Keratinocyte (primary cell): ENCODE measurements around the gene OTOS. TPM values are rescaled to one million over a fixed set of nuclear protein-coding genes. Genes with fewer than 3 reads are reported as not detected.

Source experiments
- DNase-seq: peaks from one replicate; pipeline ENCODE4 v3.0.0-alpha.2; 2011; ENCODE audit warnings: low read depth, missing footprints, low spot score
- FAIRE-seq: peaks from 2 replicates; lab custom pipeline; 2011; peaks lifted over from hg19 to GRCh38; lab: Jason Lieb, UNC
- H2AFZ ChIP-seq: 2 replicates; pipeline ENCODE4 v1.6.0; 2012; ENCODE audit warnings: low read length, control low read depth, inconsistent platforms; ENCODE audit not compliant: control insufficient read depth
- H3K27ac ChIP-seq: 2 replicates; pipeline ENCODE4 v1.5.1; 2011; ENCODE audit warnings: low read length; ENCODE audit not compliant: control insufficient read depth, insufficient read depth
- H3K27me3 ChIP-seq: 3 replicates; pipeline ENCODE4 v1.6.0; 2011; ENCODE audit warnings: low read length; ENCODE audit not compliant: control insufficient read depth, insufficient read depth; ENCODE audit errors: extremely low read depth
- H3K36me3 ChIP-seq, 2 experiments: 2 replicates in 1 of 2; 3 replicates in 1 of 2; pipeline ENCODE4 v1.5.1; 2011; ENCODE audit warnings: low read length in 2 of 2, mild to moderate bottlenecking in 1 of 2; ENCODE audit not compliant: control insufficient read depth in 2 of 2, insufficient read depth in 2 of 2; ENCODE audit errors: extremely low read depth in 1 of 2
- H3K4me1 ChIP-seq: 3 replicates; pipeline ENCODE4 v1.5.1; 2011; ENCODE audit warnings: low read length; ENCODE audit not compliant: control insufficient read depth, insufficient read depth; ENCODE audit errors: extremely low read depth
- H3K4me2 ChIP-seq: 3 replicates; pipeline ENCODE4 v1.6.0; 2011; ENCODE audit warnings: low read depth, low read length; ENCODE audit not compliant: control insufficient read depth, insufficient read depth; ENCODE audit errors: extremely low read depth
- H3K4me3 ChIP-seq, 3 experiments: fragments of 200-600 bp in 1 of 3; sonication (generic) in 1 of 3; 2 replicates in 2 of 3; 3 replicates in 1 of 3; pipeline ENCODE4 v1.5.1; 2011 to 2016; ENCODE audit warnings: low read length in 3 of 3, mild to moderate bottlenecking in 3 of 3, control low read depth in 2 of 3, inconsistent platforms in 1 of 3, low read depth in 1 of 3, mixed read lengths in 1 of 3, mixed run types in 1 of 3, moderate library complexity in 1 of 3; ENCODE audit not compliant: control insufficient read depth in 2 of 3, insufficient read depth in 2 of 3; ENCODE audit errors: extremely low read depth in 1 of 3
- H3K79me2 ChIP-seq: 2 replicates; pipeline ENCODE4 v1.6.0; 2012; ENCODE audit warnings: low read length; ENCODE audit not compliant: control insufficient read depth, insufficient read depth
- H3K9ac ChIP-seq: 3 replicates; pipeline ENCODE4 v1.6.0; 2011; ENCODE audit warnings: low read length; ENCODE audit not compliant: control insufficient read depth, insufficient read depth; ENCODE audit errors: extremely low read depth
- H3K9me1 ChIP-seq: 3 replicates; pipeline ENCODE4 v1.6.0; 2011; ENCODE audit warnings: low read length; ENCODE audit not compliant: control insufficient read depth, insufficient read depth; ENCODE audit errors: extremely low read depth
- H3K9me3 ChIP-seq: 2 replicates; pipeline ENCODE4 v1.5.1; 2012; ENCODE audit warnings: low read depth, low read length; ENCODE audit not compliant: control insufficient read depth
- H4K20me1 ChIP-seq: 3 replicates; pipeline ENCODE4 v1.6.0; 2011; ENCODE audit warnings: low read length; ENCODE audit not compliant: control insufficient read depth, insufficient read depth; ENCODE audit errors: extremely low read depth
- CTCF ChIP-seq, 3 experiments: IDR thresholded peaks in 1 of 3; conservative IDR thresholded peaks in 1 of 3; optimal IDR thresholded peaks in 1 of 3; 2 replicates in 2 of 3; 3 replicates in 1 of 3; pipeline versions ENCODE3 to v1.5.1; 2011; ENCODE audit warnings: low read length in 3 of 3, mild to moderate bottlenecking in 3 of 3, moderate library complexity in 2 of 3, control low read depth in 1 of 3, inconsistent platforms in 1 of 3; ENCODE audit not compliant: insufficient read depth in 2 of 3; ENCODE audit errors: extremely low read depth in 1 of 3
- EZH2 ChIP-seq: IDR thresholded peaks from one replicate; pipeline ENCODE4 v1.6.1; 2012; ENCODE audit warnings: inconsistent platforms, mild to moderate bottlenecking, low read length, moderate library complexity
- dilution Hi-C: fragments of 300-500 bp; cut with MboI; formaldehyde crosslinking; loops from one replicate; pipeline ENCODE4 v1.7.0; 2020; ENCODE audit warnings: low sequenced_read_pairs; ENCODE audit not compliant: extremely low pct_ligation_motif_present
- polyA plus RNA-seq, 5 experiments: library from polyadenylated mRNA; depleted of rRNA in 3 of 5; stranded (reverse) in 3 of 5; stranded (forward) in 1 of 5; unstranded in 1 of 5; fragments of >200 nt; gene quantifications; 1 replicate in 1 of 5; 2 replicates in 3 of 5; 3 replicates in 1 of 5; pipeline versions ENCODE4 v1.2.1 to v1.2.3, GENCODE V29; 2011 to 2012; ENCODE audit warnings: missing spikeins in 2 of 5, low read depth in 1 of 5, low replicate concordance in 1 of 5

The OTOS gene
- polyA plus RNA-seq, 1 donor (not counting 4 experiments of a cell fraction or from before 2014, with no cell fraction given): not detected

DNA sequence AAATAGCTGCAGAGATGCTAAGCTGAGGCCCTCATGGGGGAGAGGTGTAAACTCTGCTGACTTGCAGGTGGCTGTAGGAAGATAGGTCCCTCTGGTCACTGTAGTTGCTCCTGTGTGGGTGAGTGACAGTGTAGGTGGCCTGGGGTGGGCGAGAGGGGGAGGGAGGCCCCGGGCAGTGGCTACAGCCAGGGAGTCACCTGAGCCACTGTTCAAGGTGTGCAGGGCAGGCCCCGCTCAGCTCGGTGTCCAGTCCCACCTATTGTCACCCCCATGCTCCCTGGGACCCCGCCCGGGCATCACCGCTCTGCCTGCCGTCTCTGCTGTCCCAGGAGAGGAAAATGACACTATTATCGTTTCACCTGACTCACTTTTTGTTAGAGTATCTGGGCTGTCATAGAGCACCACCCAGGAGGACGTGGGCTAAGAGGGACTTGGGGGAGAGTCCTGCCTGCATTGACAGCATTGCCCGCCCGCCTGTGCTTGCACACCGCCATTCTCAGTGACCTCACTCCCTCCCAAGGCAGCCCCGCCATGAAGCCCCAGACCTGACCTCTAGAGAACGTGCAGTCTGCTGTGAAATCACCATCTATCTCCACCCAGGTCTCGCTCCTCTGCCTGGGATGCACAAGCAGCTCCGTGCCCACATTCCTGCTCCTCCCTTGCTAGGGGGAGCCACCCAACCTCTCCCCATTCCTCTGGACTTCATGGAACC is 33.5 kb downstream of the OTOS start:
- Histone ChIP-seq H2AFZ (no peak overlapping the region), H3K4me2 (no peak overlapping the region), H3K36me3 (no peaks in the 10 kb centered on the region), H3K4me3 (no peak overlapping the region), H4K20me1 (no peaks in the 10 kb centered on the region), H3K27ac (no peak overlapping the region), H3K27me3 (peaks cover 14% of the 10 kb centered on the region), H3K9ac (no peak overlapping the region), H3K9me1 (no peaks in the 10 kb centered on the region), H3K9me3 (no peaks in the 10 kb centered on the region), H3K4me1 (no peaks in the 10 kb centered on the region), H3K79me2 (no peaks in the 10 kb centered on the region)
- TF ChIP-seq EZH2 (no peak), CTCF (optimal IDR thresholded peaks at IDR 0.05 in 1 of 3, IDR thresholded peaks at IDR 0.05 in 1 of 3, conservative IDR thresholded peaks at IDR 0.05 in 1 of 3; ENCODE audit: extremely low read depth in 1 of 3, insufficient read depth in 2 of 3, low read length in 3 of 3) (no peak)
- dilution Hi-C loops: no loop called here
- DNase-seq (no peak), FAIRE-seq (no peak)

DNA sequence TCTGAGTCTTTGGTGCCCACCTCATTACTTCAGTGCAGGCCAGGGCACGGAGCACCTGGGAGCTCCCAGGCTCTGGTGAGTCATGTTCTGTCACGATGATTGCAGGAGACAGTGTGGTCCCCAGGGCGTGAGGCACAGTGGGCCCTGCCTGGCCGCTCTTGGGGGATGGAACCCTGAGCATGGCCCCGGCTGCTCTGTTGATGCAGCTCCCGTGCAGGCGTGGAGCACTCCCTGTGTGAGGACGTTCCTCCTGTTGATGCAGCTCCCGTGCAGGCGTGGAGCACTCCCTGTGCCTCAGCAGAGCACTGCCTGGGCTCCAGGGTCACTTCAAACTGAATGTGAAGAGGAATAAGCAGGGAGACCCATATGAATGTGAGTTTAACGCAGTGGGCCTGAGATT is 34.5 kb downstream of the OTOS start:
- no peaks in the 10 kb centered on the region for H4K20me1 ChIP-seq
- dilution Hi-C loops: no loop called here

More for the DNA sequence above, 34.5 kb downstream of the OTOS start:
- Histone ChIP-seq H3K4me1 (no peaks in the 10 kb centered on the region), H2AFZ (no peak overlapping the region), H3K27me3 (peaks cover 14% of the 10 kb centered on the region), H3K36me3 (no peaks in the 10 kb centered on the region), H3K9me3 (no peaks in the 10 kb centered on the region), H3K9me1 (no peaks in the 10 kb centered on the region), H3K79me2 (no peaks in the 10 kb centered on the region), H3K9ac (no peak overlapping the region), H3K4me3 (no peak overlapping the region), H3K4me2 (no peak overlapping the region), H3K27ac (no peak overlapping the region)
- TF ChIP-seq EZH2: no peak
- TF ChIP-seq CTCF (optimal IDR thresholded peaks at IDR 0.05 in 1 of 3, IDR thresholded peaks at IDR 0.05 in 1 of 3, conservative IDR thresholded peaks at IDR 0.05 in 1 of 3; ENCODE audit: extremely low read depth in 1 of 3, insufficient read depth in 2 of 3, low read length in 3 of 3): no peak
- no peak for DNase-seq
- no peak for FAIRE-seq
